BJ (cell line): ENCODE results near the gene KLHL30. TPM values are rescaled to one million over a fixed set of nuclear protein-coding genes. Genes with fewer than 3 reads are reported as not detected.

Experiments
- CTCF ChIA-PET: fragments of 350-600 bp; formaldehyde crosslinking; extraction: SDS; loops from one replicate; lab custom pipeline; 2021; ENCODE audit warnings: antibody characterized with exemption, inconsistent platforms; lab: Yijun Ruan, JAX
- POLR2A ChIA-PET: fragments of 300-600 bp; sonication (Branson Sonifier 250); formaldehyde crosslinking; extraction: SDS; loops from one replicate; lab custom pipeline; 2021; ENCODE audit warnings: antibody characterized with exemption; lab: Charles Lee
- DNase-seq: peaks from one replicate; pipeline ENCODE4 v3.0.0-alpha.2; 2011; ENCODE audit warnings: low read depth
- H3K27me3 ChIP-seq: 2 replicates; pipeline ENCODE4 v1.6.0; 2011; ENCODE audit warnings: low read length; ENCODE audit not compliant: control insufficient read depth, insufficient read depth
- H3K36me3 ChIP-seq: 2 replicates; pipeline ENCODE4 v1.5.1; 2011; ENCODE audit warnings: low read length; ENCODE audit not compliant: control insufficient read depth, insufficient read depth
- H3K4me3 ChIP-seq: 2 replicates; pipeline ENCODE4 v1.5.1; 2011; ENCODE audit warnings: low read depth, mild to moderate bottlenecking, control low read depth, low read length
- CTCF ChIP-seq: IDR thresholded peaks from 2 replicates; pipeline ENCODE4 v1.5.1; 2011; ENCODE audit warnings: low read depth, mild to moderate bottlenecking, control low read depth, inconsistent platforms, low read length, moderate library complexity; ENCODE audit not compliant: insufficient read depth
- polyA plus RNA-seq: library from polyadenylated mRNA; depleted of rRNA; stranded (reverse); fragments of >200 nt; gene quantifications from 2 replicates; pipeline ENCODE4 v1.2.3, GENCODE V29; 2011

The KLHL30 gene
- polyA plus RNA-seq, 1 experiment = 0.58 TPM

GRCh38 chr2:238163481-238164198 is 25.2 kb downstream of the KLHL30 start:
- peaks cover 5% of the 10 kb centered on the region; the same call in 1 of the 2 replicates for H3K27me3 ChIP-seq
- CTCF ChIA-PET = no interaction called here
- TF ChIP-seq CTCF = no peak
- POLR2A ChIA-PET = no interaction called here
- no peak for DNase-seq
- H3K4me3 ChIP-seq = no peak overlapping the region; the same call in 1 of the 2 replicates
- H3K36me3 ChIP-seq = peaks cover 8% of the 10 kb centered on the region

DNA sequence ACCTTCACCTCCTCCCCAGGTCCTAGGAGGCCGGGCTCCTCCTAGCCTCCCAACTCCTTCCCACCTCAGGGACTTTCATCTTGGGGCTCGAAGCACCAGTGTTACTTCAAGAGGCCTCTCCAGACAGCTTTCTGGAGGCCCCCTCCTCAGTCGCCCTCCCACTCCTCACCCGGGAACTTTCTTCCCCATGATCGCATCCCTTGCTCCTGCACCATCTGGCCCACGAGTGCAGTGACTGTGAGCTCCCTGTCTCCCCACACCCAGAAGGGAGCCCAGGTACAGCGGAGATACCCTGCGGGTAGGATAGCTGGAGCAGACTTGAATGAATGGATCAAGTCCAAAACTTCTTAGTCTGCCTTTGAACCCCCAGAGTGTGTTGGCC is 26.4 kb downstream of the KLHL30 start:
- TF ChIP-seq CTCF = no peak
- DNase-seq = no peak
- Histone ChIP-seq H3K4me3 (no peak overlapping the region), H3K36me3 (peaks cover 8% of the 10 kb centered on the region), H3K27me3 (peaks cover 5% of the 10 kb centered on the region; the same call in 1 of the 2 replicates)
- ChIA-PET CTCF (interaction anchor here (0.8 to 1.3 kb wide), 2 partner anchors 10 to 91 kb away, joined by 3 read pairs; no protein-coding TSS in a partner anchor), POLR2A (no interaction called here)

DNA sequence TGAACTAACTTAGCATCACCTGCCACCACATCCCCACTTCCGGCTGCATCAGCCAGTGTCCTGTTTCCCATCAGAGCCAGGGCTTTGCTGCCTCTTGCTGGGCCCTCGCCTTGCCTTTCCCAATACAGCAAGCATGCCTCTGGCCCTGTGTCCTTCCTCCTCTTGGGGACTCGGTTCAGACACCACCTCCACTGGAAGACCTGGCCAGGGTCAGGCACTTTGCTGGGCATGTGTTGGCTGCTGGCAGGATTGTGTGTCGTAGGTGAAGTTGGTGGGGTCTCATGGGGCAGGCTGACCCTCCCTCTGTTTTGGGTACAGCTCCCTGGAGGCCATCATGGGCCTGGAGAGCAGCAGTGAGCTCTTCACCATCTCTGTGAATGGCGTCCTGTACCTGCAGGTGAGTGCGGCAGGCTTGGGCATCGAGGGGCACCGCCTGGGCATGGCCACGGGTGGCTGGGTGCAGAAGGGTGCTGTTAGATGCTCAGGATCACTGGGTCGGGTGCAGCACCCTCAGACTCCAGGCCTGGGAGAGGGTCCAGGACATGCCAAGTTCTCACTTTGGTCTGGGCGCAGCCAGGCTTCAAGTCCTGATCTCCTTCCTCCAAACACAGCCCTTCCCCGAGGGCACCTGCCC is 26.9 kb downstream of the KLHL30 start:
- H3K27me3 ChIP-seq = peaks cover 5% of the 10 kb centered on the region; the same call in 1 of the 2 replicates
- H3K36me3 ChIP-seq = peaks cover 8% of the 10 kb centered on the region
- ChIA-PET CTCF (interaction anchor here (0.8 to 1.3 kb wide), 2 partner anchors 9 to 91 kb away, joined by 3 read pairs; no protein-coding TSS in a partner anchor), POLR2A (no interaction called here)
- no peak overlapping the region for H3K4me3 ChIP-seq
- TF ChIP-seq CTCF = no peak
- no peak for DNase-seq

- Histone ChIP-seq H3K27me3 (peaks cover 5% of the 10 kb centered on the region; the same call in 1 of the 2 replicates), H3K4me3 (no peak overlapping the region), H3K36me3 (peaks cover 11% of the 10 kb centered on the region)
- TF ChIP-seq CTCF = no peak
- no peak for DNase-seq
- POLR2A ChIA-PET = no interaction called here
- CTCF ChIA-PET = interaction anchor here (1.2 kb wide), 1 partner anchor 23 kb away, joined by 4 read pairs; no protein-coding TSS in a partner anchor
These were observed 28.2 kb downstream of the KLHL30 start for GRCh38 chr2:238166391-238167343.

- ChIA-PET CTCF (interaction anchor here (1.2 kb wide), 1 partner anchor 24 kb away, joined by 4 read pairs; no protein-coding TSS in a partner anchor), POLR2A (no interaction called here)
- no peak overlapping the region for H3K4me3 ChIP-seq
- no peak for TF ChIP-seq CTCF
- H3K27me3 ChIP-seq = peaks cover 5% of the 10 kb centered on the region; the same call in 1 of the 2 replicates
- no peak for DNase-seq
- H3K36me3 ChIP-seq = peaks cover 12% of the 10 kb centered on the region
These were observed 28.9 kb downstream of the KLHL30 start for GRCh38 chr2:238167344-238167715.
